ENCODE data around the gene ATP8B1.

The ATP8B1 gene

GRCh38 chr18:57791911-57792310 is 11.2 kb downstream of the ATP8B1 start:
- DNase-seq, result no peak

- no peak for DNase-seq
These were observed 11.9 kb downstream of the ATP8B1 start for GRCh38 chr18:57791192-57791591.

DNA sequence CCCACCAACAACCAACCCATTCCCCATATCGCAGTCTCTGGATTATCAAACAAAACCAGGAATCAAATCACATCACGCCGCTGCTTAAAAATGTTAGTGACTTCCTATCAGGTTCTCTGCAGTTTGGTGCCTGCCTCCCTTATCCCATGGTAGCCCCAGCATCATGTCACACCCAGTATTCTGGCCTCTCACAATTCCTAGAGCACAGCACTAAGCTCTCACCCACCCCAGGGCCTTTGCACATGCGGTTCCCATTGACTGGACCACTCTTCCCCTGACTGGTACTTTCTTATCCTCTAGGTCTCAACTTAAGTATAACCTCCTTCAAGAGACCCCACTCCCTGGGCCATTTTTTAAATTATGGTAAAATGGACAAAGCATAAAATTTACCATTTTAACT is 12.8 kb downstream of the ATP8B1 start:
- DNase-seq, result no peak

DNA sequence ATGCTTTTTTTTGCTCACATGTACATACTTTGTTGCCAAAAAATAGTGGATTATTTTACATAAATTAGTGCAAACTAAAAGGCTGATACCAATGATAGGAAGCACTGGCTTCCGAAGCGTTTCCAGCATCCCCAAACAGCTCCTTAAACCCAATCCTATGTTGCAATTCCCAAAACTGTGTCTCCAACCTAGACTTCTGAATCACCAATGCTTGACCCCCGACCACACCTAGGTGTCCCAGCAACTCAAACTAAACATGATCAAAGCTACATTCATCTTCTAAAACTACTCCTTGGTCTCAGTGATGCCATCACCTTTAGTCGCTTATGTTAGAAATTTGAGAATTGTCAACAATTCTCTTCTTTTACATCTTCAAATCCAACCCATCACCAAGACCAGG is 13.4 kb downstream of the ATP8B1 start:
- no peak for DNase-seq

DNA sequence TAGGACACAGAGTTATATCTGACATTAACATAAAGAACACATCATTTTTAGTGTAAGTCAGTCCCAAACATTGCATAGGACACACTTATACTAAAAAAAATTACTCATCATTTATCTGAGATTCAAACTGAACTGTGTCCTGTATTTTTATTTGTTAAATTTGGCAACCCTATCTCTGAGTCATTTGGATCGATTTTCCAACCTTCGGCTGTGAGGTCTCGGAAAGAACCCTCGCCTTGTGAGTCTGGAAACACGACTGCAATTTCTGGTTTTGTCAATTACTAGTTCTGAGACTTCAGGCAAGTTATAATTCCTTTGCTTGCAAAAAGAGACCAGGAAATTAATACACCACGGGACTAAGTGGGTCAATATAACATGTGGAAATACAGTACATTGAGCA is 14.0 kb downstream of the ATP8B1 start:
- DNase-seq, result no peak

DNA sequence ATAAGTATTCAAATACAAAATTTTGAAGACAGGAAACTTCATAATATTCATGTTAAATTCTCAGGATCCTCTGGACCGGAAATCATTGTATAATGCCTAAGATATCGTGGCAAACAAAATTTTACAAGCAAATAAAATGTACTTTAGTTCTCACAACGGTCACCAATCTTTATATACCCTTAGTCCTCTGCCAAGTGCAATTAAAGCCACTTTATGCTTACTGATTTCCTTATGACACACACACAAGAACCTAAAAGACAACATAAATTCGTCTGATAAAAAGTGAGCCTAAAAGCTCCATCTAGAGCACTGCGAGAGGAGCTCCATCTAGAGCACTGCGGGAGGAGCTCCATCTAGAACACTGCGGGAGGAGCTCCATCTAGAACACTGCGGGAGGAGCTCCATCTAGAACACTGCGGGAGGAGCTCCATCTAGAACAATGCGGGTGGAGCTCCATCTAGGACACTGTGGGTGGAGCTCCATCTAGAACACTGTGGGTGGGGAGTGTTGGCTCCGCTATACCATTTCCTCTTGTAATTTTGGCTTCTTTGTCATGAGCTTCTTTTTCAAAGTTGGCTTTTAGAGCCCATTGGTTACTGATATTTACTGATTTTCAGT is 15.9 kb downstream of the ATP8B1 start:
- DNase-seq, result no peak

DNA sequence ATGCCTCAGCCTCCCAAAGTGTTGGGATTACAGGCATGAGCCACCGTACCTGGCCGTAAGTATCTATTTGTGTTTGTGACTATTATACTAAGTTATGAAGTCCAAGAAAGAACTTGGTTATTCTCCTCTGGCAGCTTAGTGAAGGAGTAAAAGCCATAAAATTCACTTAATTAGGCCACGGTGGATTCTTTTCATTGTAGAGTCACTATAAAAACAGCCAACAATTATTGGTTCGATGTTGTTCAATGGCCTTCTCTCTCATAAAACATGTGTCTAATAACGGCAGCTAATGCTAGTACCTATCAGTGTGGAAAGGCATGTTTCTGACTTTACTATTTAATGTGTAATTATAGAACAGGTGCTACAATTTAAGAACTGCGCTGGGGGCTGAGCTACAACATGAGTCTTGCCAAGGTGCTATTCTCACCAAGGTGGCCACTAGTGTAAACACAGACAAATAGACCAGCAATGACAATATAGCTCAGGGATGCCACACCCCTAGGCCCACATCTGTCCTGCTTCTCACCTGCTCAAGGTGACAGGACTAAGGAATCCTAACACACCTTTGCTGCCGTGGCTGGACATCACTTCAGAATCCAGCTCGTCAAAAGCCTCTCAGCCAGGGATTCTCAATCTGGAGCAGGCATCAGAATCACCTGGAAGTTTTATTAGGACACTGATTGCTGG is 17.2 kb downstream of the ATP8B1 start:
- no peak for DNase-seq

DNA sequence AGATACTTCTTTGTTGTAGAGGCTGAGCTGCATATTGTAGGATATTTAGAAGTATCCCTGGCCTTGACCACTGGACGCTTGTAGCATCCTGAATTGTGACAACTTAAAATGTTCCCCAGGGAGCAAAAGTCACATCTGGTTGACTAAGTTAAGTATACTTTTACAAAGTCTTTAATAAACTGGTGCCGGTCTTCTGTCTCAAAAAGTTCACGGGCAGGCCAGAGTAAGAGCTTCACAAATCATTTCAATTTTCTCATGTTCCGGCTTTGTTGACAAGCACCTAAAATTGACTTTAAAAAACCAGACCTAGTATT is 18.4 kb downstream of the ATP8B1 start:
- no peak for DNase-seq

- no peak for DNase-seq
These were observed 18.9 kb downstream of the ATP8B1 start for GRCh38 chr18:57784034-57784800.

DNA sequence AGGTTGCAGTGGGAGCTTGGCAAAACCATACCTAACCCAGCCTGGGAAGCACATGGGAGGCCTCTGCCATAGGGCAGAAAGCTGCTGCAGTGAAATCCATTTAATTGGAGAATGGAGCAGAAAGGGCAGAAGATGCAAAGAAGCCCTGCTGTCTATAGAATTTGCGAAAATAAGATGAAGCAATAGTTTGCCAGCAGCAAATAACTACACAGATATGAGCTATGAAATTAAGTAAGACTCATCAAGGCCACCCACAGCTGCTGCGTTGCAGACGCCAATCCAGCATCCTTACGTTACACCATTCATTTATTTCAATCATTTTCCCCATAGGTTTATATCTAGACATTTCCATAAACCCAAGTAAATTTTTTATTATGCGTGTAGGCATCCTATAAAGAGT is 21.1 kb downstream of the ATP8B1 start:
- no peak for DNase-seq

GRCh38 chr18:57780706-57781347 is 22.3 kb downstream of the ATP8B1 start:
- no peak for DNase-seq

DNA sequence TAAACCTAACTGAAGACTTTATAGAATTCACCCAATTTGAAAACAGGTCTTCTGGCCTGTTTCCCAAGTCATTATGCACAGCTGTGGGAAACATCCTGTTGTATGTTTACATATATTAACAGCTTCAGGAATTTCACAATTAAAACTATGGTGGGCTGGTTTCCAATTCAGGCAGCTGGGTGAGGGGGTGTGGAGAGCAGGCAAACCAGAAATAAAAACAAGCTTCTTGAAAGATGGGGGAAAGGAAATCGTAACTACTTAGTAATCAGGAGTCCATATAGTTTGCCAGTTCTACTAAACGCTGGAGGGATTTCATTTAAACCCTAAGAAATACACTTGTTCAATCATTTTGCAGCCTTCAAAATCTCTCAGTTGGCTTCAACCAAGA is 22.8 kb downstream of the ATP8B1 start:
- no peak for DNase-seq

DNA sequence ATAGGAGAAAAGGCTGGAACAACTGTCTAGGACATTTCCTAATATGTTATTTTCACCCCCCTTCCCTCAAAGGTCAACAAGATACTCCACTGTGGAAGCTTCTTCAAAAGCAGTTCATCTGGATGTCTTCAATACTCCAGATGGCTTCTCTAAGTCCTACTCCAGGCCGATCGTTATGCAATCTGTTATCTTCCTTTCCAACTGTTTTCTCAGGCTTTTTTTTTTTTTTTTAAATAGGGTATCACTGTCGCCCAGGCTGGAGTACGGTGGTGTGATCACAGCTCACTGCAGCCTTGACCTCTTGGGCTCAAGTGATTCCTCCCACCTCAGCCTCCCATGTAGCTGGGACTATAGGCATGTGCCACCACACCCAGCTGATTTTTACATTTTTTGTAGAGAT is 26.3 kb downstream of the ATP8B1 start:
- DNase-seq, result no peak

DNA sequence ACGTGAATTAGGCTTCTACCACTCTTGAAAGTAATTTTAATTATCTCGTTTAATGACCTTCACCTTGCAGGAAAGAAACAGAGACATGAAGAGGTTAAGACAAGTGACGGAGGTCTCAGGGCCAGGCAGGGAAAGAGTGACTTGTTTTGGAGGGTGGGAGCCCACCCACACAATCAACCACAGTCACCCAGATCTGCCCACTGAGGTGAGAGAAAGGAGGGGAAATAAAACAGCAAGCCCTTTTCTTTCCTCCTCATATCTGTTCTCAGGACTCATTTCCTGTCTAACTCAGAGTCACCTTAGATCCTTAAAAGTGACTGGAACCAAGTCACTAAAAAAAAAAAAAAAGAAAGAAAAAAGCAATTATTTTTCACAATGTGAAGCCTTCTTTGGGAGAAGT is 26.8 kb downstream of the ATP8B1 start:
- no peak for DNase-seq

DNA sequence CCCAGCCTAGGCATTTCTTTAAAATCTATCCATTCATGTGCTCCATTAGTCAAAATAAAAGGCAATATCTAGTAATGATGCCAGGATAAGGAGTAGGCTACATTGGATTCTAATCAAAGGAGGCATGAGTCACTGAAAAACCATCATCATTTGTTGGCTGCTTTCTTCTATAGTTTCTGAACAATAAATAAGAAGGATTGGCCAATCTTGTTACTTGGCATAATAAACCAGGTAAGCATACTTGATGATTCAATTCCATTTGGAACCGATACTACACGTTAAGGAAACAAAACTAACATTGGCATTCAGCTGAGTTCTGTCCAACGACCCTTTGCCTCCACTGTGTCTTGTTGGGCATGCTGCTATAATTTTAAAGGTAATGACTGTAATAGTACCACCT is 27.2 kb downstream of the ATP8B1 start:
- DNase-seq, result no peak

GRCh38 chr18:57772387-57772799 is 30.7 kb downstream of the ATP8B1 start:
- DNase-seq, result no peak

DNA sequence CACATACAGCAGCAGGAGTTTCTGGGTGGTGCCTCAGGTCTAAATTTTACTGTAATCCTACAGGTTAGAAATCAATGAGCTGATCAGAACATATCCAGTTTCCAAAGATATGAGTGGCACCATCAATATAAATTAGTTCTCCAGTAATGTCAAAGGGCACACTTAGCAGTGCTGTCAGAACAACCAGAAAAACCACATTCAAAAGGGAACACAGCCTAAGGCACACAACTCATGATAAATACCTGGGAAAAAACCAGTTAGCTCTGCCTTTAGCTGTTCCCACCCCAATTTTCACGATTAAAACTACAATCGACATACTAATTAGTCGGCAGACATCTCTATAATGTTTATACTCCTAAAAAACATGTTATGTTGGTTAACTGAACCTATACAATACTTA is 31.5 kb downstream of the ATP8B1 start:
- DNase-seq, result no peak

DNA sequence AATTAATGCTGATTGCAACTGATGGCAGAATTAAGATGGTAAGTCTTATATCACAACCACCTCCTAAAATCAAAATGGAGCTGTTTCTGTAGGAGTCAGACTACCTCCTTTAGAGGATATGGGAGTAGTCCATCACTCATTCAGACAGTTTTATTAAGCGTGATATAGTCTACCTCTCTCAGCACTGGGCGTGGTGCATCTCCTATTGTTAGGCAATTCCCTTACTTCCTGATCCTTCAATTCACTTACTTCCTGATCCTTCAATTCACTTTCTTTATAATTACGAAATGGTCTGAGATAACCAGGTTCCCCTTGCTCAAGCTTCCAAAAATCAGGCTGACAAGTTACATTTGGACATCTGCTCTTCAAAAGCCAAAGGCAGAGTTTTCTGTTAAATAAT is 31.9 kb downstream of the ATP8B1 start:
- DNase-seq, result no peak

DNA sequence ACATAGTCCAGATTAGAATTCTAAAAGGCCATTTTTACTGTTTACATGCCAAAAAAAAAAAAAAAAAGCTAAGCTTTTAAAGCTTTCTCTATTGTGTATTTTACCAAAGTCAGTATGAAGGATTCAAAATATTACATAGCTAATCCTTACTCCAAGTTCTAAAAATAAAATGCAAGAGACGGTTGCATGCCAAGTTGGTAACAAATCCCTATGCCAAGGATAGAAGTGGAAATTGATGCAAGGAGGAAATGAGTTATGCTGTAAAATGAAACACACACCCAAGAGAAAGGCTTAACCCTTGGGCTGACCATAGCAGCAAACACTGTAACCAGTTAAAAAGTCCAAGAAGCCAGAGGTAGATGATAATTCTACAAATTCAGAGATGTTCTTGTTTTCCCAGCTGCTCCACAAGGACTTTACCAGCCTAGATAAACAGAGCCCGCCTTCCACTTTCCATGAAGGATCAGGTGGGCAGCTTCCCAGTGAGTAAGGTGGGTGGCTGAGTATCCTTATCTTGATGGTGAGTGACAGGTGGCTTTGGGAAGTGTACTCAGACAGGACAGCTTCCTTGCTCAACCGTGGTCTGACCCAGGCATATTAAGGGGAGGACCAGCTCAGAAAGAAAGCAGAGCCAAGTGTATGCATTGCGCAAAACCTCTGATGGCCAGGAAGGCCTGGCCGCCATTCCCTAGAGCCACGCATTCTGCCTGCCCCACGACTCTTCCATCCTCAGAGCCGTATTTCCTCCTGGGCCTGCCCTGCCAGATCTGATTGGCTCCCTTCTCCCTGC is 34.4 kb downstream of the ATP8B1 start:
- DNase-seq, result no peak

GRCh38 chr18:57767259-57768050 is 35.7 kb downstream of the ATP8B1 start:
- DNase-seq, result no peak

- DNase-seq, result no peak
These were observed 38.1 kb downstream of the ATP8B1 start for GRCh38 chr18:57764995-57765394.

- no peak for DNase-seq
These were observed 39.0 kb downstream of the ATP8B1 start for GRCh38 chr18:57764087-57764486.

Measured in activated CD4-positive, CD25-positive, alpha-beta regulatory T cell treated with anti-CD3 and anti-CD28 coated beads, Interleukin-2, amount 50 U/mL, for 72 hours (primary cell).